HUDEP-2 (cell line): ENCODE results near the gene EMILIN2.
A peak's percentile ranks its signal among the peaks of the same experiment; 100 is the strongest.
"Not testable (repeated sequence)": the region's sequence is repeated elsewhere in the genome, so short reads cannot be mapped to it uniquely, and the experiment has no call there.

Experiments
- DNase-seq, 76 experiments: peaks; one replicate each; lab custom pipeline; 2025; ENCODE audit not compliant: unreplicated experiment in 76 of 76; lab: John Stamatoyannopoulos, UW

Gene EMILIN2

GRCh38 chr18:2846636-2847316 is at the start of gene EMILIN2:
Gene EMILIN2 (plus strand): TSS chr18:2847006. CDS start chr18:2847189, 183 bp downstream.
- DNase-seq: no peak

- no peak for DNase-seq
Measured at GRCh38 chr18:2797951-2798350, 48.9 kb upstream of the EMILIN2 start.

DNA sequence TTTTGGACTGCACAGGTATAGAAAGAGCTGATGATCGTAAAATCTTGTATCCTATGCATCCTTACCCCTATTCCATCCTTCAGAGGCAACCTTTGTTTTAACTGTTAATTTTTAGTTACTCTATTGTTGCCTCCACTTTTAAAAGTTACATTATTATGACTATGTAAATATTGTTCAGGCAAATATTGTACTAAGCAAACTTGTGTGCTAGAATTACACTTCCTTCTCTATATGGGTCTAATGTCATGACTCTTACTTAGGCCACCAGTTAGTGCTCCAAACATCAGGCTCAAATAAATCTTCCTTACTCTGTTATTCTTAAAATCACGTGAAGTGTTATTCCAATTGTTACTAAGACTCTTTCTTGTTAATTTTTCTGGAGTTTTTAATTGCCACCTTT is 47.4 kb upstream of the EMILIN2 start:
- no peak for DNase-seq

DNA sequence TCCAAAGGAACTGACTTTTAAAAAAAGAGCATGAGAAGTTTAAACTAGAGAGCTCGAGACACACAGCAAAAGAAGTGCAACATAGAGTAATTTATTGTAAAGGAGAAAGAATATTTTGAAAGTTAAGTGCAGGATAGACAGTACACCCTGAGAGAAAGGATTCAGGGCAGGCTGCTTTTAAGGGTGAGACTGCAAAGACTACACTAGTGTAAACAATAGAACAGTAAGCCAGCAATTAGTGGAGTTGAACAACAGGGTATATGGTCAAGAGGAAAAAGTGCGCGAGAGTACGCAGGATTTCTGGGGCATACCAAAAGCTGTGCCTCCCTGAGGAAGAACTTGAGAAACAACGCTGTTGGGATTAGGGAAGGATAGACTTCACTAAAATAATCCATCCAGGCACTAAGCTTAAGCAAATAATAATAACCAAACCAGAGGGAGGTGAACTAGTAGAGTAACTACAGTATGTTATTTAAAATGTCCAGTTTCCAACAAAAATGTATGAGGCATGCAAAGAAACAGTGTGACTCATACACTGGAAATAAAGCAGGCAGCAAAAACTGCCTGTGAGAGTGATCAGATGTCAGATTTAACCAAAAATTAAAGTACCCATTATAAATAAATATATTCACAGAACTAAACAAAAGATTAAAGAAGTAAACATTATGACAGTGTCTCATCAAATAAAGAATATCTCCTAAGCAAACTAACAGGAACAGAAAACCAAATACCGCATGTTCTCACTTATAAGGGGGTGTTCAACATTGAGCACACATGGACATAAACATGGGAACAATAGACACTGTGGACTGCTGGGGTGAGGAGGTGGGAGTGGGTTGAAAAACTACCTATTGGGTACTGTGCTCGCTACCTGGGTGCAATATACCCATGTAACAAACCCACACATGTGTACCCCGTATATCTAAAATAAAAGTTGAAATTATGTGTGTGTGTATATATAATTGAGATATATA is 40.5 kb upstream of the EMILIN2 start:
- no peak for DNase-seq

GRCh38 chr18:2808640-2809039 is 38.2 kb upstream of the EMILIN2 start:
- not testable (repeated sequence) for DNase-seq

DNA sequence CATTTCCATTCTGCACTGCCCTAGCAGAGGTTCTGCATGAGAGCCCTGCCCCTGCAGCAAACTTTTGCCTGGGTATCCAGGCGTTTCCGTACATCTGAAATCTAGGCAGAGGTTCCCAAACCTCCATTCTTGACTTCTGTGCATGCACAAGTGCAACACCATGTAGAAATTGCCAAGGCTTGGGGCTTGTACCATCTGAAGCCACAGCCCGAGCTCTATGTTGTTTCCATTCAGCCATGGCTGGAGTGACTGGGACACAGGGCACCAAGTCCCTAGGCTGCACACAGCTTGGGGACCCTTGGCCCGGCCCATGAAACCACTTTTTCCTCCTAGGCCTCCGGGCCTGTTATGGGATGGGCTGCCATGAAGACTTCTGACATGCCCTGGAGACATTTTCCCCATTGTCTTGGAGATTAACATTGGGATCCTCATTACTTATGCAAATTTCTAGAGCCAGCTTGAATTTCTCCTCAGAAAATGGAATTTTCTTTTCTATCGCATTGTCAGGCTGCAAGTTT is 37.1 kb upstream of the EMILIN2 start:
- not testable (repeated sequence) for DNase-seq

GRCh38 chr18:2811416-2811815 is 35.4 kb upstream of the EMILIN2 start:
- no peak for DNase-seq

DNA sequence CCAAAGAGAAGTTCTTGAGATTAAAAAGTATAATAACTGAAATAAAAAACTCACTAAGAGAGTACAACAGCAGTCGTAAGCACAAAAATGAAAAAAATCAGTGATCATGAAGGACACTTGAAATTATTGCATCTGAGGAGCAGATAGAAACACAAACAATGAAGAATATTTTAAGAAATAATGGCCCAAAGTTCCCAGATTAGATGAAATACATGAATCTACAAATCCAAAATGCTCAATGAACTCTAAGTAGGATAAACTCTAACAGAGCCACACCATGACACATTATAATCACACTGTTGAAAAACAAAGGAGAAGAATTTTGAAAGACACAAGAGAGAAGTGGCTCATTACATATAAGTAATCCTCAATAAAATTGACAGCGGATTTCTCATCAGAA is 31.9 kb upstream of the EMILIN2 start:
- DNase-seq: no peak

DNA sequence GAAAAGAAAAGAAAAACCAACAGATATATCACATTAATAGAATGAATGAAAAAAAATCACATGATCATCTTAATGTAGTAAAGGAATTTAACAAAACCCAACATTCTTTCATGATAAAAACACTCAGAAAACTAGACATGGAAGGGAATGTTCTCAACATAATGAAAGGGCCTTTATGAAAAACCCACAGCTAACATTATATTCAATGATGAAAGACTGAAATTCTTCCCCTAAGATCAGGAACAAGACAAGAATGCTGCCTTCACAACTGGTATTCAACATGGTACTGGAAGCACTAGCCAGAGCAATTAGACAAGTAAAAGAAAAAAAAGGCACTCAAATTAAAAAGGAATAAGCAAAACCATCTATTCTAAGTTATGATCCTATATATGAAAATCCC is 28.5 kb upstream of the EMILIN2 start:
- DNase-seq: no peak

DNA sequence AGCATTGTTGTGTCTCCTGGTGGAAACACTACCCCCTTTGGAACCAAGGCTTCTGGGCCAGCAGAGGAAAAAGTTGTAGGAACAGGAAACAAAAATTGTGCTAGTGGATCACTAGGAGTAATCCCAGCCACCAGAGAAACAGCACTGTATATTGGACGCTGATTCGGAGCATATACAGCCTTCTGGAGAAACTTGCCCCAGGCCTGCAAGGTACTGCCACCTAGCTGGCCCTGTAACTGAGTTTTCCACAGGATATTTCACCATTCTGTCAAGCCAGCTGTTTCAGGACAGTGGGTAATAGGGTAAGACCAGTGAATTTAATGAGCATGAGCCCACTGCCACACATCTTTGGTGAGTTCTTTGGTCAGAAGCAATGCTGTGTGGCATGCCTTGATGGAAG is 25.1 kb upstream of the EMILIN2 start:
- no peak for DNase-seq

DNA sequence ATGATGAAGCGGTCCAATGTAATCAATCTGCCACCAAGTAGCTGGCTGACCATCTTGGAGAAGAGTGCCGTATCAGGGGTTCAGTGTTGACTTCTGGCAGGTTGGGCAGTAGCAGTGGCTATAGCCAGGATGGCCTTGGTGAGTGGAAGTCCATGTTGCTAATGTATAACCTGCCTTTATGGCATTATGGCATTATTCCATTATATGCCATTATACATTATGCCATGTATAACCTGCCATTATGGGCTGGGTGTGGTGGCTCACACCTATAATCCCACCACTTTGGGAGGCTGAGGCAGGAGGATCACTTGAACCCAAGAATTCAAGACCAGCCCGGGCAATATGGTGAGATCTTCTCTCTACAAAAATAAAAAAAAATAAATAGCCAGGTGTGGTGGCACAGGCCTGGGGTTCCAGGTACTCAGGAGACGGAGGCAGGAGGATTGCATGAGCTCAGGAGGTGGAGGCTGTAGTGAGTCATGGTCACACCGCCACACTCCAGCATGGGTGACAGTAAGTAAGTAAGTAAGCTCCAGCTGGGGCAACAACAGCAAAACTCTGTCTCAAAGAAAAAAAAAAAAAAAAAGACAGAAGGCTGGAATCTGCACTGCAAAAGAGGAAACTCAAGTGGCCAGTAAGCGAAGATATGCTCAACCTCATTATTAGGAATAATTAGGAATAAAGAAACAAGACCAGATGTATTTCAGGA is 24.4 kb upstream of the EMILIN2 start:
- no peak for DNase-seq

DNA sequence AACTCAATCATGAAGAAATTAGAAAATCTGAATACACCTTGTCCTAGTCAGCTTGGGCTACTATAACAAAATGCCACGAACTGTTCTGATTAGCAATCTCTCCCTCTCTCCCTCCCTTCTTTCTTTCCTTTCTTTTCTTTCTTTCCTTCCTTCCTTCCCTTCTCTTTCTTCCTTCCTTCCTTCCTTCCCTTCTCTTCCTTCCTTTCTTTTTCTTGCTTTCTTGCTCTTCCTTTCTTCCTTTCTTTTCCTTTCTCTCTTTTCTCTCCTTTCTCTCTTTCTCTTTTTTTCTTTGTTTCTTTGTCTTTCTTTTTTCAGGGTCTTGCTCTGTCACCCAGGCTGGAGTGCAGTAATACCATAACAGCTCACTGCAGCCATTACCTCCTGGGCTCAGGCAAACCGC is 23.6 kb upstream of the EMILIN2 start:
- DNase-seq: no peak

GRCh38 chr18:2823966-2824365 is 22.8 kb upstream of the EMILIN2 start:
- DNase-seq: no peak

DNA sequence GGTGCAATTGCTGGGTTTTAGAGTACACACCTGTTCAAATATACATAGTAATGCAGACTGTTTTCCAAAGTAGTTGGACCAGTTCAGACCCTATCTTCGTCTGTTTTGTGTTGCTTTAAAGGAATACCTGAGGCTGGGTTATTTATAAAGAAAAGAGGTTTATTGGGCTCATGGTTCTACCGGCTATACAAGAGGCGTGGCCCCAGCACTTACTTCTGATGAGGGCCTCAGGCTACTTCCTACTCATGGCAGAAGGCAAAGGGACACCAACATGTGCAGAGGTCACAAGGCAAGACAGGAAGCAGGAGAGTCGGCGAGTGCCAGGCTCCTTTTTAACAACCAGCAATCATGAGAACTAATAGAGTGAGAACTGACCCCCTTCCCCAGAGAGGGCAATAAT is 21.9 kb upstream of the EMILIN2 start:
- no peak for DNase-seq

- DNase-seq: no peak
Measured at GRCh38 chr18:2825613-2826175, 21.1 kb upstream of the EMILIN2 start.

- DNase-seq: no peak
Measured at GRCh38 chr18:2826581-2826980, 20.2 kb upstream of the EMILIN2 start.

DNA sequence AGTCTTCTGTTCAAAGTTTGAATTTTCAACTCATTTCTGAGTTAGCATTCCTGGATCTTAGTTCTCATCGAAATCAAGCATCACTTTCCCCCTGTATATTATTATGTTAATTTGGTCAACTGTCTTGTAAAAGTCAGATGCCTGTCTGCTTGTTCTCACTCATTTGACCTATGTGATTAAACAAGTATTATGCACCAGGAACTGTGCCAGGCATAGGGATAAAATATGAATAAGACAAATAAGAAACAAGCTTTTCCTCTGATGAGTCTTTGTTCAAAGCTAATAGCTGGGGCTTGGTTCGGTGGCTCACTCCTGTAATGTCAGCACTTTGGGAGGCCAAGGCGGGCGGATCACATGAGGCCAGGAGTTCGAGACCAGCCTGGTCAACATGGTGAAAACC is 19.7 kb upstream of the EMILIN2 start:
- DNase-seq: no peak

DNA sequence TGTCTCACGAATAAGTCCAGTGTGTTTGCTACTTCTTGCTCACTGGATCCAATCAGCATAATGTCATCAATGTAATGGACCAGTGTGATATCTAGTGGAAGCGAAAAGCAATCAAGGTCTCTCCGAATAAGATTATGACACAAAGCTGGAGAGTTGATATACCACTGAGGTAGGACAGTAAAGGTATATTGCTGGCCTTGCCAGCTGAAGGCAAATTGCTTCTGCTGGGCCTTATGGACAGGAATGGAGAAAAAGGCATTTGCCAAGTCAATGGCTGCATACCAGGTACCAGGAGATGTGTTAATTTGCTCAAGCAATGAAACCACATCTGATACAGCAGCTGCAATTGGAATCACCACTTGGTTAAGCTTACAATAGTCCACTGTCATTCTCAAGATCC is 10.7 kb upstream of the EMILIN2 start:
- not testable (repeated sequence) for DNase-seq

DNA sequence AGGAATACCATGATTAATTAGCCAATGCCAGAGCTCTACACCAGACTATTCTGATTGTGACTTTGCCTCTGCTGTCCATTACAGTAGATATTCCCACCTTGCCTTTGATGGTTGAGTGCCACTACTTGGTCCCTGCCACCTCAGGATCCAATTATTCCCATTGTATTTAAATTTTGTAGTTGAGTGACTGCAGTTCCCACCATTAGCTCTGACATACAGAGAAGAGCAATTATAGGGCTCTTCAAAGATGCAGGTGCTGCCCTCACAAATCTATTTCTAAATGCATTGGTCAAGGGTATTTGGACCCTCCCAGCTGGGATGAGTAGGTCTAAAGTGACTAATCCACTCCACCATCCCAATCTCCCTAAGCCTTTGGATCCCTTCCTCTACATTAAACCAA is 9.5 kb upstream of the EMILIN2 start:
- not testable (repeated sequence) for DNase-seq

GRCh38 chr18:2839202-2839601 is 7.6 kb upstream of the EMILIN2 start:
- DNase-seq: peak in 1 of 76 experiments; percentile 0

DNA sequence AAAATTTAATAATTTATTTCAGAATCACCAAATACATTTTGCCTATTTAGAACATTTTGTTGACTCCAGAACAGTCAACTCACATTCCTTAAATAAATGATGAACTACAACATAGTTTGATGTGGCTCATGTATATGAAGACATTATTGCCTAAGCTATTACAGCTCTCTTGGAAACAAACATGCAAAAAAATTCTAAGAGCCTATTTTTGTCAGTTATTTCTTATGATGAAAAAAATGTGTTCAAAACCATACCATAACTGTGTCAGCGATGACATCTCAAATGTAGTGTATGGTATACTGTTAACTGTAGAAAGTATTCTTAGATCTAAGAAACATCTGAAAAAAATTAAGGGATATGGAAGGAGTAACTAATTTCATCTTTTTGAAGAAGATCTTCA is 6.3 kb upstream of the EMILIN2 start:
- DNase-seq: no peak
